HepG2 (cell line): ENCODE results near the gene STK11. TPM values are rescaled to one million over a fixed set of nuclear protein-coding genes. Genes with fewer than 3 reads are reported as not detected.

Source experiments
- CEBPB ChIP-seq: IDR thresholded peaks from 2 replicates; pipeline ENCODE4 v1.6.1; 2011; ENCODE audit warnings: low read depth, low read length, improper control_type of control experiment, borderline replicate concordance
- DNMT3B ChIP-seq: conservative IDR thresholded peaks from 2 replicates; pipeline ENCODE4 v1.6.1; 2016; ENCODE audit warnings: missing biosample characterization, control low read depth
- ELF3 ChIP-seq: IDR thresholded peaks from 2 replicates; pipeline ENCODE4 v1.6.1; 2016; ENCODE audit warnings: missing genetic modification reagents, missing compliant biosample characterization
- HNF1B ChIP-seq: sonication (generic); formaldehyde crosslinking; IDR thresholded peaks from 2 replicates; pipeline ENCODE4 v1.5.1; 2020; ENCODE audit warnings: mild to moderate bottlenecking, moderate library complexity, missing genetic modification reagents
- KDM1A ChIP-seq: IDR thresholded peaks from 2 replicates; pipeline ENCODE4 v1.6.1; 2016; ENCODE audit warnings: missing compliant biosample characterization
- KDM5B ChIP-seq: sonication (generic); formaldehyde crosslinking; IDR thresholded peaks from 2 replicates; pipeline ENCODE4 v1.4.0; 2020; ENCODE audit warnings: missing genetic modification reagents, mild to moderate bottlenecking, borderline replicate concordance
- KLF13 ChIP-seq: sonication (generic); formaldehyde crosslinking; IDR thresholded peaks from 2 replicates; pipeline ENCODE4 v1.4.0; 2020; ENCODE audit warnings: mild to moderate bottlenecking, missing genetic modification reagents
- MEIS1 ChIP-seq: sonication (generic); formaldehyde crosslinking; IDR thresholded peaks from 2 replicates; pipeline ENCODE4 v1.9.0; 2021; ENCODE audit warnings: mild to moderate bottlenecking, missing genetic modification reagents, moderate library complexity, borderline replicate concordance
- MEIS2 ChIP-seq: sonication (generic); formaldehyde crosslinking; IDR thresholded peaks from 2 replicates; pipeline ENCODE4 v1.9.0; 2021; ENCODE audit warnings: mild to moderate bottlenecking, missing genetic modification reagents
- SNAPC2 ChIP-seq: sonication (generic); formaldehyde crosslinking; IDR thresholded peaks from 2 replicates; pipeline ENCODE4 v1.8.1; 2022; ENCODE audit warnings: mild to moderate bottlenecking, missing genetic modification reagents
- SOX13 ChIP-seq, 3 experiments: fragments of 450-650 bp in 1 of 3; sonication (generic) in 1 of 3; formaldehyde crosslinking in 1 of 3; IDR thresholded peaks in 2 of 3; conservative IDR thresholded peaks in 1 of 3; 2 replicates each; pipeline versions ENCODE4 v1.5.0 to v1.6.1; 2016 to 2020; ENCODE audit warnings: antibody characterized with exemption in 1 of 3, mild to moderate bottlenecking in 1 of 3, missing compliant biosample characterization in 1 of 3, missing genetic modification reagents in 1 of 3, moderate library complexity in 1 of 3
- SP2 ChIP-seq: sonication (generic); formaldehyde crosslinking; IDR thresholded peaks from 2 replicates; pipeline ENCODE4 v1.5.1; 2020; ENCODE audit warnings: mild to moderate bottlenecking, missing genetic modification reagents
- ZBTB33 ChIP-seq: sonication (generic); formaldehyde crosslinking; IDR thresholded peaks from 2 replicates; pipeline ENCODE4 v1.4.0; 2020; ENCODE audit warnings: missing genetic modification reagents
- ZC3H13 ChIP-seq: sonication (generic); formaldehyde crosslinking; IDR thresholded peaks from 2 replicates; pipeline ENCODE4 v1.8.1; 2023; ENCODE audit warnings: mild to moderate bottlenecking, missing genetic modification reagents, moderate library complexity
- ZMYM3 ChIP-seq: sonication (generic); formaldehyde crosslinking; IDR thresholded peaks from 2 replicates; pipeline ENCODE4 v1.5.1; 2020; ENCODE audit warnings: mild to moderate bottlenecking, missing genetic modification reagents
- ZNF503 ChIP-seq: sonication (generic); formaldehyde crosslinking; IDR thresholded peaks from 2 replicates; pipeline ENCODE4 v1.4.0; 2020; ENCODE audit warnings: missing genetic modification reagents
- ZNF530 ChIP-seq: sonication (generic); formaldehyde crosslinking; IDR thresholded peaks from 2 replicates; pipeline ENCODE4 v1.5.0; 2020; ENCODE audit warnings: low read depth, mild to moderate bottlenecking, missing genetic modification reagents
- ZNF691 ChIP-seq: sonication (generic); formaldehyde crosslinking; IDR thresholded peaks from 2 replicates; pipeline ENCODE4 v1.4.0; 2020; ENCODE audit warnings: missing genetic modification reagents, low read depth, mild to moderate bottlenecking, borderline replicate concordance
- ZNF7 ChIP-seq: IDR thresholded peaks from 2 replicates; pipeline ENCODE4 v1.6.1; 2016; ENCODE audit warnings: missing biosample characterization, missing genetic modification reagents
- ZNF788 ChIP-seq: sonication (generic); formaldehyde crosslinking; IDR thresholded peaks from 2 replicates; pipeline ENCODE4 v1.5.0; 2020; ENCODE audit warnings: mild to moderate bottlenecking, missing genetic modification reagents, borderline replicate concordance
- ZNF883 ChIP-seq: sonication (generic); formaldehyde crosslinking; IDR thresholded peaks from 2 replicates; pipeline ENCODE4 v1.5.1; 2020; ENCODE audit warnings: mild to moderate bottlenecking, missing genetic modification reagents; ENCODE audit errors: not compliant biosample characterization
- ZSCAN29 ChIP-seq: sonication (generic); formaldehyde crosslinking; conservative IDR thresholded peaks from 2 replicates; pipeline ENCODE4 v1.4.0; 2020; ENCODE audit warnings: mild to moderate bottlenecking, missing genetic modification reagents
- polyA plus RNA-seq, 8 experiments: library from polyadenylated mRNA; depleted of rRNA in 3 of 8; stranded (reverse) in 7 of 8; unstranded in 1 of 8; fragments of >200 nt; fragmentation: Illumina TruSeq in 4 of 8; extraction: Trizol in 4 of 8; gene quantifications; 2 replicates each; pipeline versions ENCODE4 v1.2.1 to v1.2.3, GENCODE V29; 2011 to 2016; ENCODE audit warnings: low read depth in 4 of 8, missing spikeins in 1 of 8, mixed read lengths in 1 of 8; ENCODE audit not compliant: insufficient read depth in 1 of 8
- total RNA-seq, 5 experiments: library from RNA; depleted of rRNA; stranded (reverse); fragments of >200 nt; fragmentation: Illumina TruSeq; extraction: Trizol; gene quantifications; 2 replicates each; pipeline ENCODE4 v1.2.3, GENCODE V29; 2016; ENCODE audit warnings: low read depth in 1 of 5

Gene STK11
- total and polyA plus RNA-seq, 2 of the 13 experiments (the other 11 are each of a cell fraction or from before 2014, with no cell fraction given): 27.5 to 43.6 TPM

- TF ChIP-seq SOX13 (IDR thresholded peaks at IDR 0.05) (no peak), SOX13 (CRISPR knock-in tag; conservative IDR thresholded peaks at IDR 0.05 in 1 of 2, IDR thresholded peaks at IDR 0.05 in 1 of 2) (no peak), ZC3H13 (CRISPR knock-in tag) (no peak), DNMT3B (CRISPR knock-in tag) (no peak), ZMYM3 (no peak), HNF1B (CRISPR knock-in tag) (no peak; the same call in none of the 2 replicates), ZSCAN29 (CRISPR knock-in tag) (no peak), KDM5B (peak; percentile 89), ZNF530 (CRISPR knock-in tag) (no peak), ZNF883 (CRISPR knock-in tag) (no peak), CEBPB (no peak), ZBTB33 (CRISPR knock-in tag) (no peak), ZNF691 (CRISPR knock-in tag) (no peak), ZNF7 (CRISPR knock-in tag) (no peak), ZNF788 (CRISPR knock-in tag) (peak; percentile 68; the same call in 1 of the 2 replicates), ZNF503 (no peak), SNAPC2 (CRISPR knock-in tag) (0 out of 2 replicates have a peak, but pooled peaks have one; percentile 19), KDM1A (CRISPR knock-in tag) (no peak), ELF3 (CRISPR knock-in tag) (no peak; the same call in 1 of the 2 replicates), MEIS2 (CRISPR knock-in tag) (peak; percentile 65), MEIS1 (CRISPR knock-in tag) (no peak), SP2 (CRISPR knock-in tag) (peak; percentile 98), KLF13 (no peak)
Observed at GRCh38 chr19:1205114-1206099, at the start of gene STK11 (continued).
